Measurements from ENCODE around the gene OSBPL10. TPM values are rescaled to one million over a fixed set of nuclear protein-coding genes. Genes with fewer than 3 reads are reported as not detected.

OSBPL10 gene
- total RNA-seq, 1 donor: 29.0 TPM

- no peaks in the 10 kb centered on the region for H3K9me3 ChIP-seq (ENCODE audit: low read depth, low read length)
- no peaks in the 10 kb centered on the region for H3K36me3 ChIP-seq (ENCODE audit: insufficient read depth, low read length)
- H3K4me1 ChIP-seq (ENCODE audit: insufficient read depth, low read length): no peaks in the 10 kb centered on the region
- no peaks in the 10 kb centered on the region for H4K20me1 ChIP-seq (ENCODE audit: insufficient read depth, low read length)
- H2AFZ ChIP-seq (ENCODE audit: low read length): no peak overlapping the region
- no peaks in the 10 kb centered on the region for H3K27me3 ChIP-seq (ENCODE audit: insufficient read depth, low read length)
- no peak overlapping the region for H3K4me3 ChIP-seq (ENCODE audit: insufficient read depth, low read length)
- TF ChIP-seq CTCF (IDR thresholded peaks at IDR 0.05; ENCODE audit: extremely low read depth, low read depth, low read length): no peak
- H3K27ac ChIP-seq (ENCODE audit: low read depth, low read length): no peak overlapping the region
- no peak overlapping the region for H3K4me2 ChIP-seq (ENCODE audit: insufficient read depth, low read length)
- no peaks in the 10 kb centered on the region for H3K79me2 ChIP-seq (ENCODE audit: insufficient read depth, low read length)
- no peak for DNase-seq (ENCODE audit: insufficient read length, low spot score, missing footprints)
These were observed 147.5 kb downstream of the OSBPL10 start for GRCh38 chr3:31833391-31834190.

- Histone ChIP-seq H3K9me3 (ENCODE audit: low read depth, low read length) (no peaks in the 10 kb centered on the region), H4K20me1 (ENCODE audit: insufficient read depth, low read length) (no peaks in the 10 kb centered on the region), H3K4me1 (ENCODE audit: insufficient read depth, low read length) (no peaks in the 10 kb centered on the region), H3K4me2 (ENCODE audit: insufficient read depth, low read length) (no peak overlapping the region), H3K4me3 (ENCODE audit: insufficient read depth, low read length) (no peak overlapping the region), H3K36me3 (ENCODE audit: insufficient read depth, low read length) (no peaks in the 10 kb centered on the region), H3K27me3 (ENCODE audit: insufficient read depth, low read length) (no peaks in the 10 kb centered on the region), H2AFZ (ENCODE audit: low read length) (no peak overlapping the region), H3K79me2 (ENCODE audit: insufficient read depth, low read length) (no peaks in the 10 kb centered on the region), H3K27ac (ENCODE audit: low read depth, low read length) (no peak overlapping the region)
- no peak for DNase-seq (ENCODE audit: insufficient read length, low spot score, missing footprints)
- no peak for TF ChIP-seq CTCF (IDR thresholded peaks at IDR 0.05; ENCODE audit: extremely low read depth, low read depth, low read length)
These were observed 148.5 kb downstream of the OSBPL10 start for GRCh38 chr3:31832551-31832950.

- no peaks in the 10 kb centered on the region for H3K79me2 ChIP-seq (ENCODE audit: insufficient read depth, low read length)
- no peak overlapping the region for H3K27ac ChIP-seq (ENCODE audit: low read depth, low read length)
- no peaks in the 10 kb centered on the region for H3K36me3 ChIP-seq (ENCODE audit: insufficient read depth, low read length)
- H4K20me1 ChIP-seq (ENCODE audit: insufficient read depth, low read length): no peaks in the 10 kb centered on the region
- no peak for DNase-seq (ENCODE audit: insufficient read length, low spot score, missing footprints)
- H3K4me1 ChIP-seq (ENCODE audit: insufficient read depth, low read length): no peaks in the 10 kb centered on the region
- no peak overlapping the region for H2AFZ ChIP-seq (ENCODE audit: low read length)
- no peak overlapping the region for H3K4me3 ChIP-seq (ENCODE audit: insufficient read depth, low read length)
- no peaks in the 10 kb centered on the region for H3K27me3 ChIP-seq (ENCODE audit: insufficient read depth, low read length)
- no peaks in the 10 kb centered on the region for H3K9me3 ChIP-seq (ENCODE audit: low read depth, low read length)
- no peak for TF ChIP-seq CTCF (IDR thresholded peaks at IDR 0.05; ENCODE audit: extremely low read depth, low read depth, low read length)
- H3K4me2 ChIP-seq (ENCODE audit: insufficient read depth, low read length): no peak overlapping the region
These were observed 149.5 kb downstream of the OSBPL10 start for GRCh38 chr3:31831591-31831990.

GRCh38 chr3:31829826-31830426 lies 151.1 kb downstream of the OSBPL10 start:
- Histone ChIP-seq H3K27ac (ENCODE audit: low read depth, low read length) (no peak overlapping the region), H2AFZ (ENCODE audit: low read length) (no peak overlapping the region), H3K27me3 (ENCODE audit: insufficient read depth, low read length) (no peaks in the 10 kb centered on the region), H3K9me3 (ENCODE audit: low read depth, low read length) (no peaks in the 10 kb centered on the region), H3K4me1 (ENCODE audit: insufficient read depth, low read length) (no peaks in the 10 kb centered on the region), H3K79me2 (ENCODE audit: insufficient read depth, low read length) (no peaks in the 10 kb centered on the region), H3K4me2 (ENCODE audit: insufficient read depth, low read length) (no peak overlapping the region), H4K20me1 (ENCODE audit: insufficient read depth, low read length) (no peaks in the 10 kb centered on the region), H3K4me3 (ENCODE audit: insufficient read depth, low read length) (no peak overlapping the region), H3K36me3 (ENCODE audit: insufficient read depth, low read length) (no peaks in the 10 kb centered on the region)
- no peak for TF ChIP-seq CTCF (IDR thresholded peaks at IDR 0.05; ENCODE audit: extremely low read depth, low read depth, low read length)
- DNase-seq (ENCODE audit: insufficient read length, low spot score, missing footprints): no peak
